CD4-positive, alpha-beta T cell treated with Interleukin-12 subunit alpha and Interleukin-12 subunit beta, for 1 hour (primary cell): ENCODE results near the gene ANKRD52.
A peak's percentile ranks its signal among the peaks of the same experiment; 100 is the strongest.
"Not testable (repeated sequence)": the region's sequence is repeated elsewhere in the genome, so short reads cannot be mapped to it uniquely, and the experiment has no call there.

Source experiments
- DNase-seq: peaks from one replicate; pipeline ENCODE4 v3.0.0-alpha.2; 2020

Gene ANKRD52

DNA sequence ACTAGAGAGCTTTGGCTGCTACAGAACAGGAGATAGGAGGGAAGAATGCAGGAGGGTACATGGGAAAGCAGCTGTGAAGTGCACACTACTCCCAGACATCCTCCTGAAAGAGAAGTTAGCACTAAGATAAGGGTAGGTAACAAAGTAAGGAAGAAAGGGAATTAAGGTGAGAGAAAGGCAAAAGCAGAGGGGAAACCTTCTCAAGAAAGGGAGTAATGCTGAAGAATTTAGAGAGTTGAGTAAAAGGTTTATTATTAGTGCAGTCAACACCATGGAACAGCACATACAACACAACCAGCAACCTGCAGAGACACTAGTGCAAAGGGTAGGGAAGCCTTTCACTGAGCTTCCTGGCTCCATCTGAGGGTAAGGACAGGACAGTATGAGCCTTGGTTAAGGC is 53.9 kb downstream of the ANKRD52 start:
- DNase-seq = no peak

DNA sequence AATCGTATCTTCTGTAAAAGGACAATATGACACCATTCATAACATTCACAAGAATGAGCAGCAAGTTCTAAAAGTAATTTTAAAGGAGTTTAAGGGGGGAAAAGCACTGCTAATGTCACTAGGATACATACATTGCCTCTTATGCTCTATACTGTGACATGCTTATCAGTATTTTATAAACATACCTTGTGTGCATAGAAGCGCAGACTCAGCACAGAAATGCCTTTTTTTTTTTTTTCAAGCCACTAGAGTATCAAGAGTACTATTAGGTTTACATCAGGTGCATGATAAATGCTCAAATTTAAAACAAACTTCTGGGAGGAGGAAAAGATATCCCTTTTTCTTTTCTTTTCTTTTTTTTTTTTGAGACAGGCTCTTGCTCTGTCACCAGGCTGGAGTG is 55.3 kb downstream of the ANKRD52 start:
- DNase-seq = no peak

DNA sequence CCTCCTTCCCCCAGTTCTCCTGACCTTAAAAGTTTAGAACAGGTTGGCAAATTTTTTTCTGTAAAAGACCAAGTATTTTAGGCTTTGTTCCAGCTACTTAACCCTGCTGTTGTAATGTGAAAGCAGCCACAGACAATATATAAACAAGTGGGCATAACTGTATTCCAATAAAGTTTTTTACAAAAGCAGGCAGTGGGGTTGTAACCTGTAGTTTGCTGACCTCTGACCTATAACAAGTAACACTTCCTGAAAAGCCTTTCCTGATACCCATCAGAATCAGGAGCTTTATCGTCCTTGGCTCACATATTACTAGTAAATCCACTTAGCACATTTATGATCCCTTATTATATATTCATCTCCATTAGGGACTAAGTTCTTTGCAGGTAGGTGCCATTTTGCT is 55.8 kb downstream of the ANKRD52 start:
- no peak for DNase-seq

DNA sequence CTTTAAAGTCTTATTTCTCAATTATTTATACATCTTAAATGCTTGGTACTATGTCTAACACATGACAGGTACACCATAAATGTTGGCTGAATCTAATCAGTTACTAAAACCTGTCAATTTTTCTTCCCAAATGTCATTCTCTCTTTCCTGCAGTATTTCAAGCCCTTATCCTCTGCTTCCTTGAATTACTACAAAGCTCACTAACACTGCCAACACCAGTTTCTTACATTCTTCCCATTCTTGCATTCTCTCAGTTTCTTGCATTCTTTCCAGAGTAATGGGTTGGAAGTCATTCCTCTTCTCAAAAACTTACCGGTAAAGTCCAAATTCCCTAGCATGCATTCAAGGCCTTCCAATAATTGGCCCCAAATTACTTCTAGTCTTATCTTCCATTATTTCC is 59.3 kb downstream of the ANKRD52 start:
- DNase-seq = no peak

DNA sequence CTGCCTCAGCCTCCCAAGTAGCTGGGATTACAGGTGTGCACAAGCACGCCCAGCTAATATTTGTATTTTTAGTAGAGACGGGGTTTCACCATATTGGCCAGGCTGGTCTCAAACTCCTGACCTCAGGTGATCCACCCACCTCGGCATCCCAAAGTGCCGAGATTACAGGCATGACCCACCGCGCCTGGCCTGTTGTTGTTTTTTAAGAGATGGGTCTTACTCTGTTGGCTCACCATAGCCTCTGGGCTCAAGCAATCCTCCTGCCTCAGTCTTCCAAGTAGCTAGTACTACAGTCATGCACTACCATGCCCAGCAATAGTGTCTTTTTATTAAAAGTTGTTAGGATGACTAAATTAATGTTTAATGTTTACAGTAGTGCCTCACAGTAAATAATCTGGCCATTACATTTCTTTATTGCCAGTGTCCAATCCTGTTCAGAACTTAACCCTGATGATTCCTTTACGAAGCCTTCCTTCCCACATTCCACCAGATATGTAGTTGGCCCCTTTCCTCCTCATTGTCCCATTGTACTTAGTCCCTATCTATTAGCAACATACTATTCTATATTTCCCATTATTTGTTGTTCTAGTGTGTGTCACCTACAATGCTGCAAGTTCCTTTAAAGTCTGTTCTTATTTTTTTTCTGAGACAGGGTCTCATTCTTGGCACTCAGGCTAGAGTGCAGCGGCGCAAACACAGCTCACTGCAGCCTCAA is 60.1 kb downstream of the ANKRD52 start:
- DNase-seq = no peak

DNA sequence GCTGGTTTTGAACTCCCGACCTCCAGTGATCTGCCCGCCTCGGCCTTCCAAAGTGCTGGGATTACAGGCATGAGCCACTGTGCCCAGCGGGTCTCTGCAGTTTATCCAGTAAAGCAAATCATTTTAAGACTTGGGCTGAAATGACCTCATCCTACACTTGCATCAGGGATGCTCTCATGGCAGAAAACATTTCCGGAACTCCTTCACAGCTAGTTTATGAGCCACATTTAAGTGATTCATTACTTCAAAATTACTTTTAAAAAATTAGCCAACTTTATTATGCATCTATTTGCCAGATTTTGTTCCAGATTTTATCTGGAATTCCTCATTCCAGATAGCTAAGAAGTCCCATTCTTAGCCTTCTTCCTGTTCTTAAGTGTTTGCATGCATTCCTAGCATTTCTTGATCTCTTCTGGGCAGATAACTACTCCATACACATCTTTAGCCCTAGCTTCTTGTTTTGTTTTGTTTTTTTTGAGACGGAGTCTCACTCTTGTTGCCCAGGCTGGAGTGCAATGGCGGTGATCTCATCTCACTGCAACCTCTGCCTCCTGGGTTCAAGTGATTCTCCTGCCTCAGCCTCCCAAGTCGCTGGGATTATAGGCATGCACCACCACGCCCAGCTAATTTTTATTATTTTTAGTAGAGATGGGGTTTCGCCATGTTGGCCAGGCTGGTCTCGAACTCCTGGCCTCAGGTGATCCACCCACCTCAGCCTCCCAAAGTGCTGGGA is 61.2 kb downstream of the ANKRD52 start:
- DNase-seq = not testable (repeated sequence)

DNA sequence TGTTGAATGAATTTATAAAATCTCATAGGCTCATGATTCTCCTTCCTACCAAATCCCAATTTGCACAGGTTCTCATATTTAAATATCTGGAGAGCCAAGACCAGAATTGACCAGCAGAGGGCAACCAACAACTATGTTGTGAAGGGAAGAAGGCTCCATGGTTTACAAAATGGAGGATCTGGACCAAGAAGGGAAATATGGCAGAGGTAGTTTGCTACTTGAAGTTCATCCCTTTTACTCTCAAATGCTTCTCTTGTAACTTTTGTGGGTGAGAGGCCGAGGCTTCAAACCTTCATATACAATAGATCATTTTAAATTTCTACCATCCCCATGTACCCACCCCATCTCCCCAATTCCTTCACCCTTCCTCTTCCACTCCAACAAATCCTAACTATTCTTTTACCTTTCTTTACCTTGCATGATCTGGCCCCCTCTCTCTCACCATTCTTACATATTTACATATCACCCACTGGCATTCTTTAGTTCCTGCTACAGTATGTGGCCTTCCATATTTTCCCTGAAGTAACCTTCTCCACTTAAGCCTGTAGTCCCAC is 65.1 kb downstream of the ANKRD52 start:
- peak; percentile 83 for DNase-seq

DNA sequence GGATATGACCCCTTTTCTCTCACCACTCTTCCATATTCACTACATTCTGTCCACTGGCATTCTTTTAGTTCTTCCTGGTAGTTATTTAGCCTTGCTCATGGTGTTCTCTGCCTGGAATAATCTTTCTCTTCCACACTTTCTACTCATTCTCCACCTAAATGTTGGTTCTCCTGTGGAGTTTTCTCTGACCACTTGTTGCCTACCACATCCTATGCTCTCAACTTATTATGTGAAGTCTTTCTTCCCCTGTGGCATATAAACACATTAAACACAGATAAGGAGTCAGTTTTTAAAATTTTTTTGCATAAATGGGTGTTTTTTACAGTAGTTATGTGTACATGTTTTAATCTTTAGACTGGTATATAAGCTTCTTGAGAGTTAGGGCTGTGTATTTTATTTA is 65.6 kb downstream of the ANKRD52 start:
- no peak for DNase-seq

DNA sequence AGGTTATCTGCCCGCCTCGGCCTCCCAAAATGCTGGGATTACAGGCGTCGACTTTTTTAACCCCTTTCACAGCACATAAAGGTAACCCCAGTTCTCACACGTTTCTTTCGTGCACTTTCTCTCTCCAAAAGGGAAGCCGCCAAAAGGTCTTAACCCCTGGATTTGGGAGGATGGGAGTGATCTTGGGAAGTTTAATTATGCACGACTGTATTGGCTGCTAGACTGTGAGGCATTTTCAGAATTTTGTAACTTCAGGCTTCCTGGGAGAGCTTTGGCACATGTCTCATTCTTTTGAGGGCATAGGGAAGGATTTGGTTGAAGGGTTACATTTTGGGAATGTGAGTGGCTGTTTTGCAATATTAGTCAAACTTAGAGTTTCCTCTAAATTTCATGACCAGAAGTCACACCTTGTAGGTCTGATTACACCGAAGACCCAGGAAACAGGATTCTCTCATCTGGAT is 67.5 kb downstream of the ANKRD52 start:
- no peak for DNase-seq

DNA sequence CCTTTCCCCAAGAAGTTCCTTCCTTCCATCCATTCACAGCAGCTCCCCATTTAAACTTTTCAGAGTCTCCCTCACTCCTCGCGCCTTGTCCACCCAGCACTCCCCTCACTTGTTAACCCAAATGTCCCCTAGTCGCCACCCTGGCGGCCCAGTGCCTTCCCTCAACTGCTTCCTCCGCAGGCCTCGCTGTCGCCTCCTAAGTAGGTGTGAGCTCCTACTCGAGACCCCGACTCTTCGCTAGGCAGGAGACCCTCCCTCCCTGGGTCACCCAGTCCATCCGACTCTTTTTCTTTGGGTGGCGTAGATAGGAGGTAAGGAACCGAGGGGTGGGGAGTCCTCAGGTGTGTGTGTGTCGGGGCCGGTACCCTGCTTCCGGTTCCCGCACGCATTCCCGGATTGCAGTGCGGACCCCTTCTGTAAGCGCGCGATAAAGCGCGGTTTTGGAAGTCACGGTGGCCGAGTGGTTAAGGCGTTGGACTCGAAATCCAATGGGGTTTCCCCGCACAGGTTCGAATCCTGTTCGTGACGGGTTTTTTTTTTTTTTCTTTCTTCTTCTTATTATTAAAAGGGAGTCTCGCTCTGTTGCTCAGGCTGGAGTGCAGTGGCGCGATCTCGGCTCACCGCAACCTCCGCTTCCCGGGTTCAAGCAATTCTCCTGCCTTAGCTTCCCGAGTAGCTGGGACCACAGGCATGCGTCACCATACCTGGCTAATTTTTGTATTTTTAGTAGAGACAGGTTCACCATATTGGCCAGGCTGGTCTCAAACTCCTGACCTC is 68.1 kb downstream of the ANKRD52 start:
- peak; percentile 82 for DNase-seq

DNA sequence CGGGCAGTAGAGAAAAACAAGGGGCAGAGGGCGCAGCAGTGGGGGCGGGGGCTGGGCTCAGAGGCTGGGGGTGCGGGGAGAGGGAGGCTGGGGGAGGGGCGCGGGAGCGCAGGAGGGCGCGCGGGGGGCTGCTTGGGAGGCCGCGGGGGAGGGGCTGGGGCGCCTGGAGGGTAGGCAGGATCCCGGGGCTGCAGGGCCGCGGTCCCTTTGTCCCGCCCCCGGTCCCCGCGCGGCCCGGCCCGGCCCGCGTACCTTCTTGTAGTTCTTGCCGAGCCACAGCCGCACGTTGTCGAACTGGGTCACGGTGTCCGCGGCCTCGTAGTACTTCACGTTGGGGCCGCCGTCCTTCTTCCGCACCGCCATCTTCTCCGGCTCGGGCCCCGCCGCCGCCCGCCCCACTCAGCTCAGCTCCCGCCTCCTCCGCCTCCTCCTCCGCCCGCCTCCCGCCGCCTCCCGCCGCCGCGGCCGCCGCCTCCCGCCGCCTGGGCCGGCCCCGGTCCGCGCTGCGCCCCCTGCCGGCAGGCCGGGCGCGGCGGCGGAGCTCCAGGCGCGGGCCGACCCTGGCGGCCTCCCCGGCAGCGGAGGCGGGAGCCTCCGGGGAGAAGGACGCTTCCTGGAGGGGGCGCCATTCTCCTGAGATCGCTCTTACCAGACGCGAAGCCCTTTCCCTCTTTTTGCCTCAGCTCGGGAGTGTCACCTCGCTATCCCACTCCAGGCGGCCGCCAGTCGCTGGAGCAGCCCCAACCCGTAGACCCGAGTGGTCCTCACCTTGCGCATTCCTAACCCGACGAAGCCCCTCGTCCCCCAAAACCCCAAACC is 68.9 kb downstream of the ANKRD52 start, which contains the start of gene SMARCC2:
TSS of gene SMARCC2 (minus strand) at position 385 of the 819 bp plus-strand sequence. CDS start at position 363, 22 bp downstream.
- DNase-seq = peak; percentile 90

DNA sequence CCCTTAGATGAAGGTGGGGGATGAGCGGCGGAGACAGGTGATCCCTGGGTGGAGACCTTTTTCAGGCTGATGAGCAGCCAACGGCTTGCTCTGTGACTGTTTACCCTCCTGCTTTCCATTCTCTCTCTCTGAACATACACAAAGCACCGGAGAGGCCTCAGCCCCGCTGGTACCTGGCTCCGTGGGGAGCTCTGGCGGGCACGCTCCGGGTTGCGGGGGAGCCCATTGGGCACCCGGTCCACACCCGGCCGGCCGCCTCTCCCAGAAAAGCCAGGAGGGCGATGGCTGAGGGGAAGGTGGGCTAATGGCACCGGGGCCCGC is 69.4 kb downstream of the ANKRD52 start:
- DNase-seq = no peak

DNA sequence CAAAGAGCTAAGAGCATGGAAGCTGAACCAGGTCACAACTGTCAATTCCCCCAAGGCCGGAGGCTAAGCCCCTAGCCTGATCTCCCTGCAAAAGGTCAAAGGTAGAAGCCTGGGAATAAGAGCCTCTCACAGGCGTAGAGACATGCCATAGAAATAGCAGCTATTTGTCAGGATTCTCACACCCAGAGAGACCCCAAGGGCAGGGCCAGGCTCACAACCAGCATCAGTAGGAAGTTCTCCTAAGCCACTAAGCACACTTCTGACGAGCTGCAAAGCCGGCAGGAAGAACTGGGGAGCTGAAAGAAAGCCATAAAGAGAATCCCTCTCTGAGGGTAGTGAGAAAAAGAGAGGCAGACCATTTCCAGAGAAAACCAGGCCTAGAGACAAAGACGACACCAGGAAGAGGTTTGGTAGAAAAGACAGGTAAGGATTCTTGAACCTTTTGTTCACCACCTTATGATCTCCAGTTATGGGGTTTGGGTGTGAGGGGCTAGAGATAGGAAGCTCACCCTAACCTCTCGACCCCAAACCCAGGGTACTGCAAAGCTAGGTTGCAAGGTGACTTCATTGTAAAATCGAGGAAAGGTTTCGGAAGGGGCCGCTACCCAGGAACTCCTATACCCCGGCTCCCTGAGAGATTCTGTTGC is 69.9 kb downstream of the ANKRD52 start:
- DNase-seq = no peak
